Right lobe of liver (tissue), 6 donors: Measurements from ENCODE around the gene ASB7. TPM values are rescaled to one million over a fixed set of nuclear protein-coding genes. Genes with fewer than 3 reads are reported as not detected.

Source experiments
- ATAC-seq, 4 donors: fragments of 200-7000 bp; cut with Tn5 transposase; one replicate each; pipeline ENCODE4 v1.9.1; 2020; ENCODE audit warnings: mild to moderate bottlenecking in 4 of 4, moderate library complexity in 4 of 4
- DNase-seq, 3 donors: peaks; one replicate each; pipeline ENCODE4 v3.0.0-alpha.2; 2020
- H3K27ac ChIP-seq, 3 donors: fragments of 200-600 bp; one replicate each; pipeline ENCODE4 v1.8.0; 2022
- H3K27me3 ChIP-seq, 2 donors: fragments of 200-600 bp; one replicate each; pipeline ENCODE4 v1.8.0; 2022
- H3K36me3 ChIP-seq, 4 donors: fragments of 200-600 bp; sonication (generic) in 1 of 4; one replicate each; pipeline versions ENCODE4 v1.5.1 to v1.8.0; 2017 to 2022; ENCODE audit warnings: control low read depth in 1 of 4
- H3K4me1 ChIP-seq, 4 donors: fragments of 200-600 bp; sonication (generic) in 1 of 4; one replicate each; pipeline versions ENCODE4 v1.5.1 to v1.8.0; 2017 to 2022; ENCODE audit warnings: control low read depth in 1 of 4
- H3K4me3 ChIP-seq, 3 donors: fragments of 200-600 bp; one replicate each; pipeline ENCODE4 v1.8.0; 2022
- H3K9me3 ChIP-seq, 4 donors: fragments of 200-600 bp; sonication (generic) in 1 of 4; one replicate each; pipeline versions ENCODE4 v1.5.1 to v1.8.0; 2017 to 2022; ENCODE audit warnings: control low read depth in 1 of 4
- CTCF ChIP-seq, 4 donors: fragments of 200-600 bp in 3 of 4; fragments of 450-650 bp in 1 of 4; IDR thresholded peaks; one replicate each; pipeline versions ENCODE4 v1.5.1 to v1.8.0; 2016 to 2022; ENCODE audit warnings: antibody characterized with exemption in 4 of 4, mild to moderate bottlenecking in 2 of 4
- POLR2A ChIP-seq: fragments of 450-650 bp; IDR thresholded peaks from one replicate; pipeline ENCODE4 v1.6.1; 2017; ENCODE audit warnings: antibody characterized with exemption, mild to moderate bottlenecking
- WGBS: methylation state at CpG from one replicate; pipeline ENCODE4 v1.1.6; 2018; ENCODE audit warnings: low coverage, low lambda C conversion rate; ENCODE audit not compliant: insufficient coverage; ENCODE audit errors: missing lambda C conversion rate; 5-methylcytosine and 5-hydroxymethylcytosine counted together
- intact Hi-C, 2 donors: fragments of 100-400 bp; cut with DNase I; formaldehyde crosslinking; loops; one replicate each; pipeline versions ENCODE4 v1.11.2 to v1.14.1; 2022
- total RNA-seq, 6 experiments: library from RNA; depleted of rRNA in 2 of 6; stranded (reverse); fragments of >200 nt in 2 of 6; fragmentation: NEBNext Ultra II Directional in 3 of 6; extraction: Animal tissue kit (Norgen Biotek cat#: 25700) in 3 of 6; gene quantifications; one replicate each; pipeline versions ENCODE4 v1.1.0 to v1.2.4, GENCODE V29; 2016 to 2023
- donor health status: DM: no; HTN: yes; CAD: no.
- donor health status: DM: no; HTN: no; CAD: no.
- donor health status: DM: no; HTN: no; CAD: no.
- donor health status: DM: no; HTN: yes; CAD: no.
- donor health status: DM: no; HTN: yes; CAD: no.

ASB7 gene
- total RNA-seq, 6 experiments from 2014 or later = 5.4 to 7.9 (median 7.2) TPM

GRCh38 chr15:100598655-100599054, 3.7 kb upstream of the ASB7 start:
- 83% methylated on average over 1 of the region's 1 CpG for WGBS
- Histone ChIP-seq H3K9me3 (no peaks in the 10 kb centered on the region), H3K27me3 (no peaks in the 10 kb centered on the region), H3K4me1 (peaks cover 0 to 16% (median 0%) of the 10 kb centered on the region in 4 donors), H3K27ac (no peak overlapping the region), H3K36me3 (no peaks in the 10 kb centered on the region), H3K4me3 (no peak overlapping the region)
- intact Hi-C loops = no loop called here
- DNase-seq = no peak
- no peak for ATAC-seq
- no peak for TF ChIP-seq CTCF (IDR thresholded peaks at IDR 0.05)
- no peak for TF ChIP-seq POLR2A

- WGBS = 2% methylated on average over 10 of the region's 10 CpGs
- Histone ChIP-seq H3K4me3 (peak overlapping the region; percentile 96), H3K27me3 (no peaks in the 10 kb centered on the region), H3K36me3 (peaks cover 0 to 13% (median 2%) of the 10 kb centered on the region in 4 donors), H3K9me3 (no peaks in the 10 kb centered on the region), H3K4me1 (peaks cover 0 to 24% (median 0%) of the 10 kb centered on the region in 4 donors), H3K27ac (peak overlapping the region in 2 of 3 donors; percentile 79 to 88)
- intact Hi-C loops = no loop called here
- DNase-seq (peak in 1 of 3 donors; percentile 23), ATAC-seq (no peak)
- TF ChIP-seq CTCF (IDR thresholded peaks at IDR 0.05) = no peak
- TF ChIP-seq POLR2A = no peak
These were observed 1.2 kb upstream of the ASB7 start for GRCh38 chr15:100601163-100601562.

GRCh38 chr15:100601617-100602063, 749 bp upstream of the ASB7 start:
- peaks cover 0 to 24% (median 0%) of the 10 kb centered on the region in 4 donors for H3K4me1 ChIP-seq
- DNase-seq (no peak), ATAC-seq (peak in 3 of 4 donors; percentile 19 to 28 (median 26))
- no peaks in the 10 kb centered on the region for H3K27me3 ChIP-seq
- TF ChIP-seq POLR2A = no peak
- no peak for TF ChIP-seq CTCF (IDR thresholded peaks at IDR 0.05)
- no peaks in the 10 kb centered on the region for H3K9me3 ChIP-seq
- peaks cover 0 to 18% (median 3%) of the 10 kb centered on the region in 4 donors for H3K36me3 ChIP-seq
- intact Hi-C loops = no loop called here
- WGBS = under 1% methylated on average over 21 of the region's 21 CpGs
- peak overlapping the region; percentile 68 to 88 (median 79) for H3K27ac ChIP-seq
- peak overlapping the region; percentile 96 for H3K4me3 ChIP-seq

- H3K36me3 ChIP-seq = peaks cover 0 to 18% (median 8%) of the 10 kb centered on the region in 4 donors
- no peak for TF ChIP-seq POLR2A
- no peak for TF ChIP-seq CTCF (IDR thresholded peaks at IDR 0.05)
- ATAC-seq = no peak
- H3K27me3 ChIP-seq = no peaks in the 10 kb centered on the region
- peaks cover 0 to 24% (median 0%) of the 10 kb centered on the region in 4 donors for H3K4me1 ChIP-seq
- peak overlapping the region; percentile 51 to 82 (median 78) for H3K27ac ChIP-seq
- H3K4me3 ChIP-seq = peak overlapping the region; percentile 96
- intact Hi-C loops = no loop called here
- H3K9me3 ChIP-seq = no peaks in the 10 kb centered on the region
- WGBS = 0% methylated on average over 8 of the region's 16 CpGs
- DNase-seq = no peak
These were observed 519 bp downstream of the ASB7 start for GRCh38 chr15:100602823-100603393.
